ENCODE data around the gene SLC24A3. TPM values are rescaled to one million over a fixed set of nuclear protein-coding genes. Genes with fewer than 3 reads are reported as not detected.

SLC24A3 gene
- total RNA-seq, 1 donor from 2014 or later: 0.21 TPM

- Mint-ChIP-seq H3K9me3 (no peaks in the 10 kb centered on the region), H3K4me1 (peaks cover 2% of the 10 kb centered on the region), H3K4me3 (no peak overlapping the region), H3K36me3 (no peaks in the 10 kb centered on the region), H3K27me3 (ENCODE audit: insufficient read depth, low read depth) (peaks cover 8% of the 10 kb centered on the region), H3K27ac (no peak overlapping the region)
- Histone ChIP-seq H4K20me1 (ENCODE audit: low read depth) (no peaks in the 10 kb centered on the region), H3K4me2 (no peak overlapping the region), H3K9ac (no peak overlapping the region), H3K9me3 (ENCODE audit: low read depth) (no peaks in the 10 kb centered on the region), H3K4me3 (no peak overlapping the region), H3K27me3 (no peaks in the 10 kb centered on the region), H2AFZ (replicated peaks) (no peak overlapping the region), H3K27ac (no peak overlapping the region), H3K4me1 (no peaks in the 10 kb centered on the region), H3K36me3 (no peaks in the 10 kb centered on the region), H3K79me2 (ENCODE audit: low read depth) (no peaks in the 10 kb centered on the region), H3F3A (ENCODE audit: low read depth) (no peaks in the 10 kb centered on the region)
- DNase-seq (ENCODE audit: low spot score): no peak
- TF ChIP-seq EZH2 (IDR thresholded peaks at IDR 0.05): no peak
Observed at GRCh38 chr20:19478320-19478895, 266.0 kb downstream of the SLC24A3 start.

GRCh38 chr20:19482726-19483125 is 270.3 kb downstream of the SLC24A3 start:
- TF ChIP-seq EZH2 (IDR thresholded peaks at IDR 0.05) (no peak), CTCF (IDR thresholded peaks at IDR 0.05) (no peak)

GRCh38 chr20:19483309-19483708 is 270.9 kb downstream of the SLC24A3 start:
- H3K27ac Mint-ChIP-seq: no peak overlapping the region
- no peaks in the 10 kb centered on the region for H3K36me3 Mint-ChIP-seq
- H3K4me3 Mint-ChIP-seq: no peak overlapping the region
- no peak for DNase-seq (ENCODE audit: low spot score)
- no peak overlapping the region for H3K9ac ChIP-seq
- no peak overlapping the region for H3K4me2 ChIP-seq
- no peak overlapping the region for H2AFZ ChIP-seq (replicated peaks)
- H3K27me3 Mint-ChIP-seq (ENCODE audit: insufficient read depth, low read depth): peaks cover 3% of the 10 kb centered on the region
- H3K4me3 ChIP-seq: no peak overlapping the region
- H3K4me1 Mint-ChIP-seq: no peaks in the 10 kb centered on the region
- H3K4me1 ChIP-seq: no peaks in the 10 kb centered on the region
- no peaks in the 10 kb centered on the region for H3K36me3 ChIP-seq
- no peaks in the 10 kb centered on the region for H3K9me3 ChIP-seq (ENCODE audit: low read depth)
- no peaks in the 10 kb centered on the region for H3F3A ChIP-seq (ENCODE audit: low read depth)
- no peaks in the 10 kb centered on the region for H3K79me2 ChIP-seq (ENCODE audit: low read depth)
- H3K27ac ChIP-seq: no peak overlapping the region
- H3K27me3 ChIP-seq: no peaks in the 10 kb centered on the region
- no peaks in the 10 kb centered on the region for H4K20me1 ChIP-seq (ENCODE audit: low read depth)
- TF ChIP-seq CTCF (IDR thresholded peaks at IDR 0.05) (no peak), EZH2 (IDR thresholded peaks at IDR 0.05) (no peak), EZH2phosphoT487 (IDR thresholded peaks at IDR 0.05) (no peak)
- no peaks in the 10 kb centered on the region for H3K9me3 Mint-ChIP-seq

More at GRCh38 chr20:19482726-19483125, 270.3 kb downstream of the SLC24A3 start:
- H3K79me2 ChIP-seq (ENCODE audit: low read depth): no peaks in the 10 kb centered on the region
- Mint-ChIP-seq H3K4me1 (no peaks in the 10 kb centered on the region), H3K4me3 (no peak overlapping the region), H3K27ac (no peak overlapping the region), H3K9me3 (no peaks in the 10 kb centered on the region), H3K36me3 (no peaks in the 10 kb centered on the region), H3K27me3 (ENCODE audit: insufficient read depth, low read depth) (peaks cover 5% of the 10 kb centered on the region)
- H3K4me3 ChIP-seq: no peak overlapping the region
- H4K20me1 ChIP-seq (ENCODE audit: low read depth): no peaks in the 10 kb centered on the region
- DNase-seq (ENCODE audit: low spot score): no peak
- no peak overlapping the region for H3K27ac ChIP-seq
- H3K9me3 ChIP-seq (ENCODE audit: low read depth): no peaks in the 10 kb centered on the region
- H3K27me3 ChIP-seq: no peaks in the 10 kb centered on the region
- H3K36me3 ChIP-seq: no peaks in the 10 kb centered on the region
- H3F3A ChIP-seq (ENCODE audit: low read depth): no peaks in the 10 kb centered on the region
- H3K9ac ChIP-seq: no peak overlapping the region
- H2AFZ ChIP-seq (replicated peaks): no peak overlapping the region
- H3K4me1 ChIP-seq: no peaks in the 10 kb centered on the region
- H3K4me2 ChIP-seq: no peak overlapping the region

- no peaks in the 10 kb centered on the region for H3K36me3 Mint-ChIP-seq
Observed at GRCh38 chr20:19486446-19486845, 274.0 kb downstream of the SLC24A3 start.

More at GRCh38 chr20:19486446-19486845, 274.0 kb downstream of the SLC24A3 start:
- Mint-ChIP-seq H3K4me1 (no peaks in the 10 kb centered on the region), H3K4me3 (no peak overlapping the region), H3K9me3 (no peaks in the 10 kb centered on the region), H3K27me3 (ENCODE audit: insufficient read depth, low read depth) (peaks cover 6% of the 10 kb centered on the region), H3K27ac (no peak overlapping the region)
- Histone ChIP-seq H3K9me3 (ENCODE audit: low read depth) (no peaks in the 10 kb centered on the region), H3K36me3 (no peaks in the 10 kb centered on the region), H3K4me2 (no peak overlapping the region), H3K4me3 (no peak overlapping the region), H4K20me1 (ENCODE audit: low read depth) (no peaks in the 10 kb centered on the region), H3K4me1 (no peaks in the 10 kb centered on the region), H3K27ac (no peak overlapping the region), H3K9ac (no peak overlapping the region), H3K79me2 (ENCODE audit: low read depth) (no peaks in the 10 kb centered on the region), H3K27me3 (no peaks in the 10 kb centered on the region), H2AFZ (replicated peaks) (no peak overlapping the region), H3F3A (ENCODE audit: low read depth) (no peaks in the 10 kb centered on the region)
- TF ChIP-seq EZH2 (IDR thresholded peaks at IDR 0.05): no peak
- no peak for DNase-seq (ENCODE audit: low spot score)
